ENCODE results near the gene TRIM34. TPM values are rescaled to one million over a fixed set of nuclear protein-coding genes. Genes with fewer than 3 reads are reported as not detected.
A peak's percentile ranks its signal among the peaks of the same experiment; 100 is the strongest.

The TRIM34 gene
- total and polyA plus RNA-seq, 7 donors = 3.5 to 10.2 (median 7.4) TPM

- H3K4me1 ChIP-seq = peaks cover 0 to 32% (median 26%) of the 10 kb centered on the region in 4 donors
- no peak for DNase-seq
- H3K9me3 ChIP-seq = no peaks in the 10 kb centered on the region
- TF ChIP-seq POLR2AphosphoS5 (IDR thresholded peaks at IDR 0.05) (no peak), POLR2A (IDR thresholded peaks at IDR 0.05) (no peak), EP300 (IDR thresholded peaks at IDR 0.05) (no peak), CTCF (IDR thresholded peaks at IDR 0.05) (no peak)
- no peaks in the 10 kb centered on the region for H3K27me3 ChIP-seq
- peak overlapping the region; percentile 34 to 56 (median 52) for H3K4me3 ChIP-seq
- 5 to 18% methylated on average over 4 of the region's 4 CpGs for WGBS, 2 donors
- intact Hi-C loops (cut with DNase I) = no loop called here
- H3K36me3 ChIP-seq = no peaks in the 10 kb centered on the region
- H3K27ac ChIP-seq = peak overlapping the region; percentile 68 to 73 (median 71)
Observed at GRCh38 chr11:5625281-5625680, 480 bp downstream of the TRIM34 start.

- TF ChIP-seq EP300 (IDR thresholded peaks at IDR 0.05) = no peak
- TF ChIP-seq CTCF (IDR thresholded peaks at IDR 0.05) = no peak
- TF ChIP-seq POLR2A (IDR thresholded peaks at IDR 0.05) = no peak
- no peak for TF ChIP-seq POLR2AphosphoS5 (IDR thresholded peaks at IDR 0.05)
- 77 to 82% methylated on average over 5 of the region's 5 CpGs for WGBS, 2 donors
- Histone ChIP-seq H3K9me3 (no peaks in the 10 kb centered on the region), H3K36me3 (no peaks in the 10 kb centered on the region), H3K27me3 (no peaks in the 10 kb centered on the region), H3K27ac (no peak overlapping the region), H3K4me1 (peaks cover 0 to 23% (median 17%) of the 10 kb centered on the region in 4 donors), H3K4me3 (no peak overlapping the region)
- intact Hi-C loops (cut with DNase I) = no loop called here
- no peak for DNase-seq
Observed at GRCh38 chr11:5626196-5626595, 1.4 kb downstream of the TRIM34 start.

- intact Hi-C loops (cut with DNase I) = no loop called here
- no peak overlapping the region for H3K27ac ChIP-seq
- no peaks in the 10 kb centered on the region for H3K4me1 ChIP-seq
- peaks cover 0 to 26% (median 6%) of the 10 kb centered on the region in 4 donors for H3K36me3 ChIP-seq
- 84 to 91% methylated on average over 2 of the region's 2 CpGs for WGBS, 2 donors
- no peak for TF ChIP-seq POLR2A (IDR thresholded peaks at IDR 0.05)
- TF ChIP-seq POLR2AphosphoS5 (IDR thresholded peaks at IDR 0.05) = no peak
- no peak for TF ChIP-seq CTCF (IDR thresholded peaks at IDR 0.05)
- H3K4me3 ChIP-seq = no peak overlapping the region
- no peaks in the 10 kb centered on the region for H3K9me3 ChIP-seq
- DNase-seq = no peak
- no peaks in the 10 kb centered on the region for H3K27me3 ChIP-seq
Observed at GRCh38 chr11:5631417-5631816, 6.6 kb downstream of the TRIM34 start.

- Histone ChIP-seq H3K4me3 (no peak overlapping the region), H3K4me1 (no peaks in the 10 kb centered on the region), H3K36me3 (peaks cover 0 to 30% (median 6%) of the 10 kb centered on the region in 4 donors), H3K9me3 (no peaks in the 10 kb centered on the region), H3K27ac (no peak overlapping the region), H3K27me3 (no peaks in the 10 kb centered on the region)
- DNase-seq = no peak
- 76 to 88% methylated on average over 5 of the region's 5 CpGs for whole genome bisulfite sequencing, 2 donors
- TF ChIP-seq POLR2AphosphoS5 (IDR thresholded peaks at IDR 0.05) = no peak
- no peak for TF ChIP-seq CTCF (IDR thresholded peaks at IDR 0.05)
- no peak for TF ChIP-seq POLR2A (IDR thresholded peaks at IDR 0.05)
- TF ChIP-seq EP300 (IDR thresholded peaks at IDR 0.05) = no peak
- intact Hi-C loops (cut with DNase I) = no loop called here
Observed at GRCh38 chr11:5631969-5632635, 7.3 kb downstream of the TRIM34 start.

GRCh38 chr11:5639953-5640352 lies 15.2 kb downstream of the TRIM34 start:
- Histone ChIP-seq H3K36me3 (peaks cover 0 to 43% (median 5%) of the 10 kb centered on the region in 4 donors), H3K27ac (no peak overlapping the region), H3K4me1 (no peaks in the 10 kb centered on the region), H3K4me3 (no peak overlapping the region), H3K9me3 (no peaks in the 10 kb centered on the region), H3K27me3 (no peaks in the 10 kb centered on the region)
- intact Hi-C loops (cut with DNase I) = no loop called here
- TF ChIP-seq POLR2A (IDR thresholded peaks at IDR 0.05) (no peak), CTCF (IDR thresholded peaks at IDR 0.05) (no peak), EP300 (IDR thresholded peaks at IDR 0.05) (no peak), POLR2AphosphoS5 (IDR thresholded peaks at IDR 0.05) (no peak)
- WGBS, 2 donors = 89 to 90% methylated on average over 1 of the region's 1 CpG
- no peak for DNase-seq

Measured in sigmoid colon (tissue), 7 donors.